IMR-90 (cell line): ENCODE results near the gene KRTAP10-10. TPM values are rescaled to one million over a fixed set of nuclear protein-coding genes. Genes with fewer than 3 reads are reported as not detected.
"Not testable (repeated sequence)": the region's sequence is repeated elsewhere in the genome, so short reads cannot be mapped to it uniquely, and the experiment has no call there.

ENCODE experiments used
- ATAC-seq: fragments of 200-7000 bp; cut with Tn5 transposase; 2 replicates; pipeline ENCODE4 v1.9.1; 2020; ENCODE audit warnings: low read depth, mild to moderate bottlenecking, moderate library complexity
- BruUV-seq: library from RNA; stranded (reverse); fragments of 400-500 nt; replicated peaks from 2 replicates; lab custom pipeline; 2021; lab: Mats Ljungman, UMichigan
- CTCF ChIA-PET: fragments of 300-600 bp; formaldehyde crosslinking; extraction: SDS; loops from one replicate; lab custom pipeline; 2021; ENCODE audit warnings: antibody characterized with exemption; lab: Yijun Ruan, JAX
- POLR2A ChIA-PET: fragments of 300-600 bp; sonication (Branson Sonifier 250); formaldehyde crosslinking; loops from one replicate; lab custom pipeline; 2022; ENCODE audit warnings: antibody characterized with exemption; ENCODE audit not compliant: unreplicated experiment; lab: Charles Lee
- DNase-seq: peaks from one replicate; pipeline ENCODE4 v3.0.0; 2013
- H2AFZ ChIP-seq: replicated peaks from 2 replicates; pipeline ENCODE3; 2013; ENCODE audit warnings: low read length, mild to moderate bottlenecking; ENCODE audit not compliant: poor library complexity
- H2AK5ac ChIP-seq: 2 replicates; pipeline ENCODE4 v1.6.1; 2013; ENCODE audit warnings: low read depth, low read length, inconsistent platforms
- H2AK9ac ChIP-seq: replicated peaks from 2 replicates; pipeline ENCODE3; 2013; ENCODE audit warnings: mild to moderate bottlenecking, low read depth, low read length, moderate library complexity; ENCODE audit not compliant: poor library complexity
- H2BK120ac ChIP-seq: 2 replicates; pipeline ENCODE4 v1.6.1; 2013; ENCODE audit warnings: low read depth, low read length, inconsistent platforms
- H2BK15ac ChIP-seq: 3 replicates; pipeline ENCODE4 v1.6.1; 2013; ENCODE audit warnings: low read depth, low read length, inconsistent platforms
- H2BK20ac ChIP-seq: 2 replicates; pipeline ENCODE4 v1.6.1; 2013; ENCODE audit warnings: low read depth, mild to moderate bottlenecking, inconsistent platforms, low read length, moderate library complexity
- H2BK5ac ChIP-seq: 2 replicates; pipeline ENCODE4 v1.6.1; 2013; ENCODE audit warnings: mild to moderate bottlenecking, low read depth, low read length, inconsistent platforms; ENCODE audit not compliant: poor library complexity, severe bottlenecking
- H3K14ac ChIP-seq: replicated peaks from 2 replicates; pipeline ENCODE4 v1.6.1; 2013; ENCODE audit warnings: low read depth, low read length, inconsistent platforms
- H3K18ac ChIP-seq: 2 replicates; pipeline ENCODE4 v1.6.1; 2013; ENCODE audit warnings: low read depth, low read length, control low read depth
- H3K23ac ChIP-seq: 2 replicates; pipeline ENCODE4 v1.6.1; 2013; ENCODE audit warnings: low read depth, low read length, inconsistent platforms
- H3K27ac ChIP-seq: 2 replicates; pipeline ENCODE4 v1.5.1; 2013; ENCODE audit warnings: mild to moderate bottlenecking, control low read depth, low read length; ENCODE audit not compliant: insufficient read depth
- H3K27me3 ChIP-seq: 2 replicates; pipeline ENCODE4 v1.6.1; 2013; ENCODE audit warnings: low read length; ENCODE audit not compliant: control insufficient read depth, insufficient read depth
- H3K36me3 ChIP-seq: 2 replicates; pipeline ENCODE4 v1.6.1; 2013; ENCODE audit warnings: low read length, mixed read lengths; ENCODE audit not compliant: control insufficient read depth, insufficient read depth
- H3K4ac ChIP-seq: 2 replicates; pipeline ENCODE4 v1.6.1; 2013; ENCODE audit warnings: low read depth, low read length, inconsistent platforms
- H3K4me1 ChIP-seq: 2 replicates; pipeline ENCODE4 v1.6.1; 2013; ENCODE audit warnings: low read length, mixed read lengths; ENCODE audit not compliant: control insufficient read depth, insufficient read depth
- H3K4me2 ChIP-seq: 2 replicates; pipeline ENCODE4 v1.6.1; 2013; ENCODE audit warnings: low read depth, mild to moderate bottlenecking, control low read depth, low read length, moderate library complexity
- H3K4me3 ChIP-seq: 2 replicates; pipeline ENCODE4 v1.5.1; 2013; ENCODE audit warnings: low read depth, mild to moderate bottlenecking, control low read depth, low read length, moderate library complexity; ENCODE audit not compliant: insufficient read depth
- H3K56ac ChIP-seq: 2 replicates; pipeline ENCODE4 v1.6.1; 2013; ENCODE audit warnings: low read length, inconsistent platforms; ENCODE audit not compliant: insufficient read depth; ENCODE audit errors: extremely low read depth
- H3K79me1 ChIP-seq, 2 experiments: 2 replicates each; pipeline ENCODE4 v1.6.1; 2013; ENCODE audit warnings: low read length in 2 of 2, inconsistent platforms in 1 of 2, low read depth in 1 of 2
- H3K9ac ChIP-seq: 2 replicates; pipeline ENCODE4 v1.6.1; 2013; ENCODE audit warnings: low read depth, low read length, control low read depth
- H3K9me1 ChIP-seq: 2 replicates; pipeline ENCODE4 v1.6.1; 2013; ENCODE audit warnings: low read length, inconsistent platforms; ENCODE audit not compliant: insufficient read depth
- H3K9me3 ChIP-seq: 2 replicates; pipeline ENCODE4 v1.6.1; 2013; ENCODE audit warnings: low read length; ENCODE audit not compliant: control insufficient read depth, insufficient read depth
- H4K20me1 ChIP-seq: 2 replicates; pipeline ENCODE4 v1.6.1; 2013; ENCODE audit warnings: low read length, inconsistent platforms; ENCODE audit not compliant: insufficient read depth
- H4K5ac ChIP-seq: 2 replicates; pipeline ENCODE4 v1.6.1; 2013; ENCODE audit warnings: mild to moderate bottlenecking, low read depth, low read length, control low read depth
- H4K8ac ChIP-seq, 2 experiments: 2 replicates each; pipeline ENCODE4 v1.6.1; 2013; ENCODE audit warnings: low read depth in 2 of 2, low read length in 2 of 2, control low read depth in 1 of 2, inconsistent platforms in 1 of 2
- H4K91ac ChIP-seq: 2 replicates; pipeline ENCODE4 v1.6.1; 2013; ENCODE audit warnings: low read depth, low read length, inconsistent platforms; ENCODE audit not compliant: insufficient read depth
- BHLHE40 ChIP-seq: fragments of 150-350 bp; IDR thresholded peaks from 2 replicates; pipeline ENCODE4 v1.6.1; 2016; ENCODE audit warnings: mild to moderate bottlenecking, low read depth, low read length
- CEBPB ChIP-seq: IDR thresholded peaks from 2 replicates; pipeline ENCODE4 v1.6.1; 2012; ENCODE audit warnings: low read depth, low read length, improper control_type of control experiment
- MAFK ChIP-seq: IDR thresholded peaks from 2 replicates; pipeline ENCODE4 v1.6.1; 2012; ENCODE audit warnings: low read depth, low read length, improper control_type of control experiment
- MAZ ChIP-seq: IDR thresholded peaks from 2 replicates; pipeline ENCODE4 v1.6.1; 2012; ENCODE audit warnings: low read depth, mild to moderate bottlenecking, low read length, improper control_type of control experiment, moderate library complexity, borderline replicate concordance
- NFE2L2 ChIP-seq: fragments of 150-350 bp; IDR thresholded peaks from 2 replicates; pipeline ENCODE4 v1.6.1; 2016; ENCODE audit warnings: low read depth, mild to moderate bottlenecking, low read length
- POLR2A ChIP-seq: IDR thresholded peaks from 2 replicates; pipeline ENCODE4 v1.6.1; 2012; ENCODE audit warnings: mild to moderate bottlenecking, low read depth, low read length
- RAD21 ChIP-seq: IDR thresholded peaks from 2 replicates; pipeline ENCODE4 v1.6.1; 2012; ENCODE audit warnings: low read length, improper control_type of control experiment
- RCOR1 ChIP-seq: IDR thresholded peaks from 2 replicates; pipeline ENCODE4 v1.6.1; 2012; ENCODE audit warnings: mild to moderate bottlenecking, low read length, improper control_type of control experiment; ENCODE audit not compliant: insufficient replicate concordance
- RFX5 ChIP-seq: IDR thresholded peaks from 2 replicates; pipeline ENCODE4 v1.8.0; 2012; ENCODE audit warnings: low read depth, mild to moderate bottlenecking, low read length, moderate library complexity
- SMC3 ChIP-seq: fragments of 150-350 bp; IDR thresholded peaks from 2 replicates; pipeline ENCODE4 v1.6.1; 2016; ENCODE audit warnings: low read depth, mild to moderate bottlenecking, antibody characterized with exemption, low read length, moderate library complexity
- WGBS, 2 experiments: methylation state at CpG; one replicate each; pipeline versions ENCODE4 v1.1.5 to v1.1.7; 2013; ENCODE audit warnings: missing lambda C conversion rate in 2 of 2; ENCODE audit not compliant: insufficient read length in 1 of 2; ENCODE audit errors: extremely low coverage in 2 of 2; 5-methylcytosine and 5-hydroxymethylcytosine counted together
- dilution Hi-C: fragments of 300-500 bp; cut with HindIII; formaldehyde crosslinking; loops from one replicate; pipeline ENCODE4 v1.14.3; 2018; ENCODE audit warnings: low sequenced_read_pairs; ENCODE audit not compliant: unreplicated experiment
- in situ Hi-C: fragments of 300-500 bp; cut with MboI; formaldehyde crosslinking; loops from 3 replicates; pipeline ENCODE4 v1.14.3; 2019; ENCODE audit warnings: low sequenced_read_pairs, inconsistent platforms, mixed read lengths
- intact Hi-C: fragments of 100-400 bp; cut with micrococcal nuclease; formaldehyde crosslinking; loops from 2 replicates; pipeline ENCODE4 v1.10.0; 2022
- polyA plus RNA-seq, 3 experiments: library from polyadenylated mRNA; depleted of rRNA; stranded (reverse); fragments of >200 nt; gene quantifications; 2 replicates each; pipeline ENCODE4 v1.2.3, GENCODE V29; 2012; ENCODE audit warnings: low replicate concordance in 1 of 3
- total RNA-seq: library from RNA; depleted of rRNA; stranded (reverse); fragments of >200 nt; gene quantifications from 2 replicates; pipeline ENCODE4 v1.2.3, GENCODE V29; 2012

Gene KRTAP10-10
- total and polyA plus RNA-seq, 2 of the 4 experiments (the other 2 are of a cell fraction), result not detected

DNA sequence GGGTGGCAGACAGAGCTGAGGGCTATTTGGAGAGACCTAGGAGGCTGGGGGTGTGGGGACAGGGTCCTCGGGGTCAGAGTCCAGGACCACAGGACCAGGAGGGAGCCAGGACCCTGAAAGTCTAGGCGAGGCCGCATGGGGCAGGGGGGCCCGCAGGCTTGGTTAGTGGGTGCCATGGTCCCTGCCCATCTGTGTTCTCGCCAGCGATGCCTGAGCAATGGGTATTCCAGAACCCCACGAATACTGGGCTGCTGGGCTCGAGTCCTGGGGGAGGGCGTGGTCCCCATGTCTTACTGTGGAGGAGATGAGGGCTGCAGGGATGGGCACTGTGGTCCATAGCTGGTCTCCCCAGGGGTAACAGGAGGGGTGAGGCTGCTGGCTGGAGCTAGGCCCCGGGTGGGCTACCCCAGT is 46.8 kb upstream of the KRTAP10-10 start:
- in situ Hi-C loops, result no loop called here
- CTCF ChIA-PET, result no interaction called here
- H2BK20ac ChIP-seq, result no peak overlapping the region
- no peaks in the 10 kb centered on the region for H3K36me3 ChIP-seq
- no peak overlapping the region for H4K5ac ChIP-seq
- H3K9ac ChIP-seq, result no peak overlapping the region
- no peak overlapping the region for H2BK5ac ChIP-seq
- H3K23ac ChIP-seq, result no peak overlapping the region
- H4K8ac ChIP-seq, result no peak overlapping the region
- no peaks in the 10 kb centered on the region for H3K9me1 ChIP-seq
- no peak overlapping the region for H3K27ac ChIP-seq
- H3K56ac ChIP-seq, result no peak overlapping the region
- DNase-seq (no peak), ATAC-seq (no peak)
- no peak overlapping the region for H2AK9ac ChIP-seq
- H3K18ac ChIP-seq, result no peak overlapping the region
- H2AFZ ChIP-seq, result no peak overlapping the region
- dilution Hi-C loops, result no loop called here
- no peaks in the 10 kb centered on the region for H3K4me1 ChIP-seq
- H3K4me2 ChIP-seq, result no peak overlapping the region
- peaks cover 4% of the 10 kb centered on the region; the same call in 1 of the 2 replicates for H3K27me3 ChIP-seq
- no peak overlapping the region for H2BK15ac ChIP-seq
- no peak overlapping the region for H3K4ac ChIP-seq
- POLR2A ChIA-PET, result no interaction called here
- TF ChIP-seq RFX5 (no peak), RCOR1 (no peak), CEBPB (no peak), NFE2L2 (no peak), RAD21 (no peak), BHLHE40 (no peak), MAZ (no peak), SMC3 (no peak), MAFK (no peak), POLR2A (no peak)
- no peak overlapping the region for H3K4me3 ChIP-seq
- no peaks in the 10 kb centered on the region; the same call in 1 of the 2 replicates for H3K9me3 ChIP-seq
- H2AK5ac ChIP-seq, result no peak overlapping the region
- H4K20me1 ChIP-seq, result no peaks in the 10 kb centered on the region
- no CpG with 5 or more reads among the region's 10 CpGs for WGBS, 2 experiments
- intact Hi-C loops, result no loop called here
- no peaks in the 10 kb centered on the region for H3K79me1 ChIP-seq
- H3K14ac ChIP-seq, result no peak overlapping the region
- H4K91ac ChIP-seq, result no peak overlapping the region
- no TSS peak for BruUV-seq
- no peak overlapping the region for H2BK120ac ChIP-seq

DNA sequence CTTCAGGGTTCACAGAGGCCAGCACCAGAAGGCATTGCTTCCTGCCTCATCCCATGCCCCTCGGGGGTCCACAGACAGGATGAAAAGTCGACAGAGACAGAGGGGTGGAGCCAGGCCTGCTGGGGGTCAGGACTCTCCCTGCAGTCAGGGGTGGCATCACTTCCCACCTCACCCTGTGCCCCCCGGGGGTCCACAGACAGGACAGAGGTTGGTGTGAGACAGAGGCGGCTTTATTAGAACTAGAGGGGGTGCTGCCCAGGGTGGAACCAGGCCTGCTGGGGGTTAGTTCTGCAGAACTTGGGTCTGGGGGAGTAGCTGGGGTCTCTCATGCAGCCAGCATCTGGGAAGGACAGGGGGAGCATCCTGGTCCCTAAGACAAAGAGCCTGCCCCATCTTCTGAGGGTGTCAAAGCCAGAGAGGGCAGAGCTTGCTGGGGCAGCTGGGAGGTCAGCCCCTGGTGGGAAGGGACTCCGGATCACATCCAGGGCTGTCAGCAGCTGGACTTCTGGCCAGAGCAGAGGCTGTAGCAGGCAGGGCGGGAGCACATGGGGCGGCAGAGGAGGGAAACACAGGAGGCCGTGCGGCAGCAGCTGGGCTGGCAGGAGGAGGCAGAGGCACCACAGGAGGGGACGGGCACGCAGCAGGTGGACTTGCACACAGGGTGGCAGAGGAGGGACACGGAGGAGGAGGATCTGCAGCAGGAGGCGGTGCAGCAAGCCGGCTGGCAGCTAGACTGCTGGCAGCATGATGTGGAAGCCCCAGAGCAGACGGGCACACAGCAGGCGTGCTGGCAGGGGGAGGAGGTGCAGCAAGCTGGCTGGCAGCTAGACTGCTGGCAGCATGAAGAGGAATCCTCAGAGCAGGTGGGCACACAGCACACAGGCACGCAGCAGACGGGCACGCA is 46.0 kb upstream of the KRTAP10-10 start:
- POLR2A ChIA-PET, H3K36me3 ChIP-seq, H4K20me1 ChIP-seq, CTCF ChIA-PET, H2BK20ac ChIP-seq, H3K9ac ChIP-seq, H4K91ac ChIP-seq, H3K4me3 ChIP-seq, H3K9me3 ChIP-seq, DNase-seq, H4K5ac ChIP-seq, H3K18ac ChIP-seq, dilution Hi-C loops, H3K79me1 ChIP-seq, ATAC-seq, H3K14ac ChIP-seq, H4K8ac ChIP-seq, BruUV-seq, intact Hi-C loops, H3K4ac ChIP-seq, H2AK9ac ChIP-seq, H3K4me2 ChIP-seq, H2BK5ac ChIP-seq, H2AK5ac ChIP-seq, H2AFZ ChIP-seq, H2BK15ac ChIP-seq, in situ Hi-C loops, H3K23ac ChIP-seq, H2BK120ac ChIP-seq, H3K56ac ChIP-seq, H3K27me3 ChIP-seq, H3K27ac ChIP-seq, H3K9me1 ChIP-seq, H3K4me1 ChIP-seq: not testable (repeated sequence)
- WGBS, 2 experiments, result 67% methylated on average over 3 of the region's 19 CpGs; no CpG with 5 or more reads in 1 of the 2 experiments
